NOMO-1 (cell line): Measurements from ENCODE around the gene ST6GALNAC3.

ENCODE experiments used
- DNase-seq, 2 experiments: peaks; one replicate each; lab custom pipeline; 2025; ENCODE audit not compliant: unreplicated experiment in 2 of 2; lab: John Stamatoyannopoulos, UW

The ST6GALNAC3 gene

GRCh38 chr1:76402128-76402527, 327.6 kb downstream of the ST6GALNAC3 start:
- DNase-seq: no peak

- no peak for DNase-seq
These were observed 333.8 kb downstream of the ST6GALNAC3 start for GRCh38 chr1:76408303-76408702.

GRCh38 chr1:76410499-76410898, 336.0 kb downstream of the ST6GALNAC3 start:
- DNase-seq: no peak

- no peak for DNase-seq
These were observed 344.0 kb downstream of the ST6GALNAC3 start for GRCh38 chr1:76418531-76418930.

GRCh38 chr1:76419603-76420002, 345.1 kb downstream of the ST6GALNAC3 start:
- no peak for DNase-seq

- peak in 1 of 2 experiments; percentile 19 for DNase-seq
These were observed 350.9 kb downstream of the ST6GALNAC3 start for GRCh38 chr1:76425201-76426145.

- DNase-seq: no peak
These were observed 352.1 kb downstream of the ST6GALNAC3 start for GRCh38 chr1:76426606-76427005.

- no peak for DNase-seq
These were observed 353.5 kb downstream of the ST6GALNAC3 start for GRCh38 chr1:76428028-76428427.

- DNase-seq: no peak
These were observed 356.0 kb downstream of the ST6GALNAC3 start for GRCh38 chr1:76430531-76430930.

- no peak for DNase-seq
These were observed 359.0 kb downstream of the ST6GALNAC3 start for GRCh38 chr1:76433526-76433925.

- DNase-seq: no peak
These were observed 368.7 kb downstream of the ST6GALNAC3 start for GRCh38 chr1:76443217-76443616.

GRCh38 chr1:76444773-76445172, 370.2 kb downstream of the ST6GALNAC3 start:
- no peak for DNase-seq

GRCh38 chr1:76450229-76450628, 375.7 kb downstream of the ST6GALNAC3 start:
- DNase-seq: no peak

- DNase-seq: no peak
These were observed 388.7 kb downstream of the ST6GALNAC3 start for GRCh38 chr1:76463278-76463677.

- DNase-seq: no peak
These were observed 389.3 kb downstream of the ST6GALNAC3 start for GRCh38 chr1:76463849-76464248.

- DNase-seq: no peak
These were observed 390.5 kb downstream of the ST6GALNAC3 start for GRCh38 chr1:76465030-76465429.

GRCh38 chr1:76470166-76470565, 395.6 kb downstream of the ST6GALNAC3 start:
- DNase-seq: no peak

GRCh38 chr1:76471536-76471935, 397.0 kb downstream of the ST6GALNAC3 start:
- DNase-seq: no peak

GRCh38 chr1:76473591-76473990, 399.0 kb downstream of the ST6GALNAC3 start:
- DNase-seq: no peak

- DNase-seq: no peak
These were observed 400.4 kb downstream of the ST6GALNAC3 start for GRCh38 chr1:76474922-76475321.

- DNase-seq: no peak
These were observed 402.6 kb downstream of the ST6GALNAC3 start for GRCh38 chr1:76477156-76477555.

- DNase-seq: no peak
These were observed 406.3 kb downstream of the ST6GALNAC3 start for GRCh38 chr1:76480827-76481226.
